ENCODE measurements around the gene KY.

KY gene

DNA sequence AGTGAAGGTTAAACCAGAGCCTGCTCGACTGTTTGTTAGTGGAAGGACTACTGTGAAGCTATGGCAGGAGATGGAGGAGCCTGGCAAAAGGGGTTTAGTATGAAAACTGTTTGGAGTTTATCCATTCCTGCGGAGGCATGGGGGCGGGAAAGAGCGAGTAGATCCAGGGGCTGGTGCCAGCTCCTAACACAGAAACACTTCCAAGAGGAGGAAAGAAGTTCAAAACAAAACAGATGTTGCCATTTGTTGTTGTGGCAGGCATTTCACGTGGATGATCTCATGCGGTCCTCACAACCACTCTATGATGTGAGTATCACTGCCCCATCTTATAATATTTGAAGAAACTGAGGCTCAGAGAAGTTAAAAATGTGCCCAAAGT is 30.7 kb upstream of the KY start:
- TF ChIP-seq, protein P1, sequence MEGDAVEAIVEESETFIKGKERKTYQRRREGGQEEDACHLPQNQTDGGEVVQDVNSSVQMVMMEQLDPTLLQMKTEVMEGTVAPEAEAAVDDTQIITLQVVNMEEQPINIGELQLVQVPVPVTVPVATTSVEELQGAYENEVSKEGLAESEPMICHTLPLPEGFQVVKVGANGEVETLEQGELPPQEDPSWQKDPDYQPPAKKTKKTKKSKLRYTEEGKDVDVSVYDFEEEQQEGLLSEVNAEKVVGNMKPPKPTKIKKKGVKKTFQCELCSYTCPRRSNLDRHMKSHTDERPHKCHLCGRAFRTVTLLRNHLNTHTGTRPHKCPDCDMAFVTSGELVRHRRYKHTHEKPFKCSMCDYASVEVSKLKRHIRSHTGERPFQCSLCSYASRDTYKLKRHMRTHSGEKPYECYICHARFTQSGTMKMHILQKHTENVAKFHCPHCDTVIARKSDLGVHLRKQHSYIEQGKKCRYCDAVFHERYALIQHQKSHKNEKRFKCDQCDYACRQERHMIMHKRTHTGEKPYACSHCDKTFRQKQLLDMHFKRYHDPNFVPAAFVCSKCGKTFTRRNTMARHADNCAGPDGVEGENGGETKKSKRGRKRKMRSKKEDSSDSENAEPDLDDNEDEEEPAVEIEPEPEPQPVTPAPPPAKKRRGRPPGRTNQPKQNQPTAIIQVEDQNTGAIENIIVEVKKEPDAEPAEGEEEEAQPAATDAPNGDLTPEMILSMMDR (IDR thresholded peaks at IDR 0.05; ENCODE audit: low read depth, low read length) = no peak
- no peak for DNase-seq (ENCODE audit: extremely low read depth, low read depth)

- TF ChIP-seq, protein P1 (IDR thresholded peaks at IDR 0.05; ENCODE audit: low read depth, low read length) = no peak
- DNase-seq (ENCODE audit: extremely low read depth, low read depth) = no peak
Observed at GRCh38 chr3:134680796-134681521, 30.1 kb upstream of the KY start.

GRCh38 chr3:134677987-134678308 is 27.1 kb upstream of the KY start:
- TF ChIP-seq, protein P1 (IDR thresholded peaks at IDR 0.05; ENCODE audit: low read depth, low read length) = no peak
- no peak for DNase-seq (ENCODE audit: extremely low read depth, low read depth)

- TF ChIP-seq, protein P1 (IDR thresholded peaks at IDR 0.05; ENCODE audit: low read depth, low read length) = peak; percentile 36
- DNase-seq (ENCODE audit: extremely low read depth, low read depth) = no peak
Observed at GRCh38 chr3:134677196-134677986, 26.6 kb upstream of the KY start.

GRCh38 chr3:134675726-134676256 is 25.0 kb upstream of the KY start:
- no peak for DNase-seq (ENCODE audit: extremely low read depth, low read depth)
- TF ChIP-seq, protein P1 (IDR thresholded peaks at IDR 0.05; ENCODE audit: low read depth, low read length) = no peak

DNA sequence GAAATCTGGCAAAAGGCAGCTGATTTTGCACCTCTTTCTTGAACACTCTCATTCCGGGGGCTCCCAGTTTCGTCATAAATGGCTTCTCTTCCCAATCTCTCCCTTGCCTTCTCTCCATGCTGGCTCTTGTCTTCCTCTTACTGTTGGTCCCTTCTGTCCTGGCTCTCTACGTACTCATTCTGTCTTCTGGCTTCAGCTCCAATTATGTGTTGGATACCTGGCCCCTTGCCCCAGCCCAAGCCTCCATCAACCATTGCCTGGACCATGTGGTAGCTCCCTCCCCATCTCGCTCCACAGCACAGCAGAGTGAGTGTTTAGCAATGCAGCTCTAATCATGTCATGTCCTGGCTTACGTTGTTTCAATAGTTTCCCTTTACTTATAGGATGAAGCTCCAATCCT is 21.7 kb upstream of the KY start:
- no peak for DNase-seq (ENCODE audit: extremely low read depth, low read depth)

More for the DNA sequence above, 21.7 kb upstream of the KY start:
- TF ChIP-seq, protein P1 (IDR thresholded peaks at IDR 0.05; ENCODE audit: low read depth, low read length) = no peak
